Ovary (tissue), 9 donors: ENCODE results near the gene MEIS1. TPM values are rescaled to one million over a fixed set of nuclear protein-coding genes. Genes with fewer than 3 reads are reported as not detected.

Experiments used
- DNase-seq, 5 donors: peaks; one replicate each; pipeline ENCODE4 v3.0.0-alpha.2; 2019 to 2020
- H3K27ac ChIP-seq, 2 donors: fragments of 200-600 bp; one replicate each; pipeline versions ENCODE4 v1.5.1 to v1.8.0; 2019 to 2022
- H3K27me3 ChIP-seq: fragments of 200-600 bp; one replicate; pipeline ENCODE4 v1.8.0; 2022
- H3K36me3 ChIP-seq: fragments of 200-600 bp; sonication (generic); one replicate; pipeline ENCODE4 v1.5.1; 2019
- H3K4me1 ChIP-seq: one replicate; pipeline ENCODE4 v1.8.1; 2013; ENCODE audit warnings: mild to moderate bottlenecking, moderate library complexity; ENCODE audit not compliant: insufficient read depth
- H3K4me3 ChIP-seq: fragments of 200-600 bp; sonication (generic); one replicate; pipeline ENCODE4 v1.5.1; 2017
- H3K9me3 ChIP-seq, 2 donors: fragments of 200-600 bp in 1 of 2; sonication (generic) in 1 of 2; one replicate each; pipeline versions ENCODE4 v1.5.1 to v1.8.1; 2013 to 2019; ENCODE audit warnings: mild to moderate bottlenecking in 1 of 2, moderate library complexity in 1 of 2
- CTCF ChIP-seq, 3 donors: fragments of 450-650 bp in 2 of 3; fragments of 200-600 bp in 1 of 3; IDR thresholded peaks; one replicate each; pipeline versions ENCODE4 v1.5.1 to v1.8.0; 2016 to 2022; ENCODE audit warnings: antibody characterized with exemption in 3 of 3, mild to moderate bottlenecking in 1 of 3
- EP300 ChIP-seq: sonication (generic); formaldehyde crosslinking; IDR thresholded peaks from one replicate; pipeline ENCODE4 v1.6.1; 2017; ENCODE audit warnings: antibody characterized with exemption
- POLR2A ChIP-seq: fragments of 450-650 bp; IDR thresholded peaks from one replicate; pipeline ENCODE4 v1.6.1; 2017; ENCODE audit warnings: antibody characterized with exemption, mild to moderate bottlenecking, moderate library complexity
- WGBS, 3 donors: extraction: QIAGEN DNeasy Blood & Tissue Kit in 1 of 3; methylation state at CpG; one replicate each; pipeline versions ENCODE4 v1.1.5 to v1.1.7; 2013 to 2017; 5-methylcytosine and 5-hydroxymethylcytosine counted together
- intact Hi-C, 4 donors: fragments of 100-400 bp; cut with DNase I; formaldehyde crosslinking; loops; one replicate each; pipeline versions ENCODE4 v1.11.0 to v1.15.1; 2022 to 2023
- polyA plus RNA-seq, 2 donors: library from polyadenylated mRNA; stranded (reverse); fragments of 200-250 nt in 1 of 2; fragments of 350-450 nt in 1 of 2; fragmentation: Illumina TruSeq in 1 of 2; extraction: RNeasy Lipid Tissue Mini Kit (QIAGEN cat#74804) in 1 of 2; gene quantifications; one replicate each; pipeline ENCODE4 v1.2.3, GENCODE V29; 2013 to 2014
- total RNA-seq, 7 donors: library from RNA; depleted of rRNA in 2 of 7; stranded (reverse); fragments of >200 nt in 2 of 7; fragmentation: NEBNext Ultra II Directional in 3 of 7; extraction: Animal tissue kit (Norgen Biotek cat#: 25700) in 3 of 7; gene quantifications; one replicate each; pipeline versions ENCODE4 v1.1.0 to v1.2.4, GENCODE V29; 2016 to 2023
- donor health status: DM: no; HTN: no; CAD: no; lungs with moderate emphysema.
- donor health status: DM: no; HTN: no; CAD: no.
- donor health status: Bipolar disorder and iron deficiency.
- donor health status: DM: yes; HTN: yes; CAD: no.
- donor health status: DM: no; HTN: no; CAD: no.
- donor health status: DM: yes; HTN: yes; CAD: no.

The MEIS1 gene
- total and polyA plus RNA-seq, 9 donors = 19.4 to 163 (median 80.4) TPM

- Histone ChIP-seq H3K4me1 (peaks cover 2% of the 10 kb centered on the region), H3K36me3 (no peaks in the 10 kb centered on the region), H3K4me3 (peak overlapping the region; percentile 80), H3K9me3 (no peaks in the 10 kb centered on the region), H3K27me3 (no peaks in the 10 kb centered on the region), H3K27ac (peak overlapping the region; percentile 89 to 93)
- no peak for DNase-seq
- intact Hi-C loops = loop anchor here in 3 of 4 donors (5.0 to 10.0 kb wide), 4 partner anchors 260 to 1408 kb away; no protein-coding TSS in a partner anchor
- TF ChIP-seq EP300 (no peak), CTCF (IDR thresholded peaks at IDR 0.05) (no peak), POLR2A (no peak)
- WGBS, 3 donors = 4 to 8% (median 5%) methylated on average over 14 of the region's 14 CpGs
Measured at GRCh38 chr2:66437109-66437690, 2.3 kb downstream of the MEIS1 start.

GRCh38 chr2:66437691-66438497 lies 3.0 kb downstream of the MEIS1 start:
- peak overlapping the region; percentile 80 for H3K4me3 ChIP-seq
- intact Hi-C loops = loop anchor here in 3 of 4 donors (2.0 to 10.0 kb wide), 6 partner anchors 137 to 1407 kb away; no protein-coding TSS in a partner anchor
- no peaks in the 10 kb centered on the region for H3K9me3 ChIP-seq
- no peaks in the 10 kb centered on the region for H3K36me3 ChIP-seq
- 3 to 15% (median 9%) methylated on average over 22 of the region's 22 CpGs for WGBS, 3 donors
- TF ChIP-seq CTCF (IDR thresholded peaks at IDR 0.05) = no peak
- no peak for TF ChIP-seq EP300
- TF ChIP-seq POLR2A = no peak
- peaks cover 2% of the 10 kb centered on the region for H3K4me1 ChIP-seq
- DNase-seq = peak in 4 of 5 donors; percentile 44 to 51 (median 46)
- H3K27ac ChIP-seq = peak overlapping the region; percentile 89 to 93
- H3K27me3 ChIP-seq = no peaks in the 10 kb centered on the region

DNA sequence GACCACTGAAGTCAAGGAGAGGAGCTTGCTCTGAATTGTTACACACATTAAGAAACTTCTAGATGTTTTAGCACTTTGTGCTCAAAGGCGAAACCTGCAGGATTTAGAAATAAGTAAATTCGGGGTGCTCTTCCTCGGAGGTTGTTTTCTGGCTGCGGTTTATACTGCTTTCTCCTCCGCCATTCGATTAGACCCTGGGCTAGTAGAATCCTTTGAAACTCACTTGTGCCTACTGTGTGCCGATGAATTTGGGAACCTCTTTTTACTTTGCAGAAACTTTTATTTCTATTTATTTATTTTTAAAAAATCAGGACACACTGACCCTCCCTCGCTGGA lies 3.5 kb downstream of the MEIS1 start:
- Histone ChIP-seq H3K27ac (peak overlapping the region; percentile 89 to 93), H3K4me1 (peaks cover 2% of the 10 kb centered on the region), H3K27me3 (no peaks in the 10 kb centered on the region), H3K36me3 (no peaks in the 10 kb centered on the region), H3K9me3 (no peaks in the 10 kb centered on the region), H3K4me3 (peak overlapping the region; percentile 80)
- WGBS, 3 donors = 11 to 15% (median 13%) methylated on average over 8 of the region's 8 CpGs
- no peak for TF ChIP-seq EP300
- no peak for TF ChIP-seq CTCF (IDR thresholded peaks at IDR 0.05)
- TF ChIP-seq POLR2A = no peak
- no peak for DNase-seq
- intact Hi-C loops = loop anchor here in 3 of 4 donors (2.0 to 10.0 kb wide), 6 partner anchors 136 to 1406 kb away; no protein-coding TSS in a partner anchor

- no peaks in the 10 kb centered on the region for H3K27me3 ChIP-seq
- peaks cover 2% of the 10 kb centered on the region for H3K4me1 ChIP-seq
- WGBS, 3 donors = 2 to 8% (median 7%) methylated on average over 33 to 37 of the region's 37 CpGs
- no peaks in the 10 kb centered on the region for H3K36me3 ChIP-seq
- peak overlapping the region; percentile 89 to 93 for H3K27ac ChIP-seq
- TF ChIP-seq EP300 = no peak
- TF ChIP-seq CTCF (IDR thresholded peaks at IDR 0.05) = no peak
- no peak for TF ChIP-seq POLR2A
- no peaks in the 10 kb centered on the region for H3K9me3 ChIP-seq
- intact Hi-C loops = loop anchor here in 3 of 4 donors (2.0 to 10.0 kb wide), 6 partner anchors 136 to 1406 kb away; no protein-coding TSS in a partner anchor
- peak in 4 of 5 donors; percentile 31 to 59 (median 58) for DNase-seq
- H3K4me3 ChIP-seq = peak overlapping the region; percentile 80
Measured at GRCh38 chr2:66438891-66439811, 4.2 kb downstream of the MEIS1 start.
